Stimulated activated CD8-positive, alpha-beta memory T cell treated with anti-CD3 and anti-CD28 coated beads, Interleukin-4, amount 100 ng/mL, for 4 hours (primary cell): ENCODE data around the gene SHROOM3.

ENCODE experiments used
- DNase-seq, 2 donors: peaks; one replicate each; pipeline ENCODE4 v3.0.0-alpha.2; 2020; ENCODE audit warnings: low read depth in 2 of 2, low spot score in 1 of 2

The SHROOM3 gene

GRCh38 chr4:76740866-76741662 lies 306.0 kb downstream of the SHROOM3 start:
- DNase-seq: no peak

GRCh38 chr4:76741663-76742020 lies 306.6 kb downstream of the SHROOM3 start:
- no peak for DNase-seq

- DNase-seq: no peak
These were observed 309.4 kb downstream of the SHROOM3 start for GRCh38 chr4:76744241-76744921.

DNA sequence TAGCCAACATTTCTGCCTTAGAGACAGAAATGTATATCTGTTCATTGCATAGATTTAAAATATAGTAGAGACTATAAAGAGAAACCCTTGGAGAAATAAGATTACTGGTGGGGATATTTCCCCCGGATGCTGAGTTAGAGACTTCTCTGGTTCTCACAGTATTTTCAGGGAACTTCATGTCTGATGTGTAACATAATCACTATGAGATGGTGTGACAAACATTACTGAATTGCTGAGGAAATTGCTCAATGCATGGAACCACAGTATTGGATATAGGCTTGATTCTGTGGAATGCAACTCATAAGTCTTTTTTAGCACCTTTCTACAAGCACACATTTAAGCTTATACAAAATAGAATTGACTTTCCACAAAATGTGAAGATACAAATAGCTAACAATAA lies 310.2 kb downstream of the SHROOM3 start:
- no peak for DNase-seq

- DNase-seq: no peak
These were observed 312.5 kb downstream of the SHROOM3 start for GRCh38 chr4:76747563-76747962.

- DNase-seq: no peak
These were observed 313.6 kb downstream of the SHROOM3 start for GRCh38 chr4:76748649-76749048.

DNA sequence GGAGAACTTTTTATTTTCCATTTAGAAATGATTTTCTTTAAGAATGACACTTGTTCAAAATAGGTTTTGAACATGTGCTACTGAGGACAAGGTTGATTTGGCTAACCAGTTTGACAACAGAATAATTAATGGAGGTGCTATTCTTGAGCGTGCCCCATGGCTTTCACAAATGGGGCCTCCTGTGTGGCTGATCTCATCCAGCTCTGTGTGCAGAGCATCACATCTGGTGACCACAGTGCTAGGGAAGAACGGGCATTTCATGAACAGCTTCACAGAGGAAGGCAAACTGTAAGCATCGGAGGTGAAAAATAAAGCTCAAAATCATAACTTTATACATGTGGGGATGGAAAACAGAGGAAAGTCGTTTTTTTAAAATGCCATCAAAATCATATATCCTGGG lies 314.3 kb downstream of the SHROOM3 start:
- no peak for DNase-seq

- DNase-seq: no peak
These were observed 315.7 kb downstream of the SHROOM3 start for GRCh38 chr4:76750716-76751115.

- DNase-seq: no peak
These were observed 316.7 kb downstream of the SHROOM3 start for GRCh38 chr4:76751612-76752343.

- DNase-seq: no peak
These were observed 318.0 kb downstream of the SHROOM3 start for GRCh38 chr4:76752861-76753501.

DNA sequence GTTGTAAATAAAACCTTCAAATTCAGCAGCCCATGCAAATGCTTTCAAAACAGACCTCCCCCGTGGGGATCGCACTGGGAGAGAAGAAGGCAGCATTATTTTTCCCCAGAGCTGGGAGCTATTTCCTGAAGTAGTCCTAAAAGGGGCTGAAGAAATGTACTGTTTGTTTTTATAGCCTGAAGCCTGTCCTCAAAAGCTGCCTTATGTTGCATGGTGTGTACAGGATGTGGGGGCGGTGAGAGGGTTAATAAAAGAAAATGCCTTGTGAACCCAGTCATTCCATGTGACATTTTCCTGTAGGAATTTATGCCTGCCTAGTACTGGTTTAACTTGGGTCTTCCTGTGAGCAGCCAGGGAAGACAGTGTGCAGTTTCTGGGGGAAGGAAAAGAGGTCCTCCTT lies 318.8 kb downstream of the SHROOM3 start:
- DNase-seq: no peak

- DNase-seq: no peak
These were observed 319.4 kb downstream of the SHROOM3 start for GRCh38 chr4:76754439-76754838.

DNA sequence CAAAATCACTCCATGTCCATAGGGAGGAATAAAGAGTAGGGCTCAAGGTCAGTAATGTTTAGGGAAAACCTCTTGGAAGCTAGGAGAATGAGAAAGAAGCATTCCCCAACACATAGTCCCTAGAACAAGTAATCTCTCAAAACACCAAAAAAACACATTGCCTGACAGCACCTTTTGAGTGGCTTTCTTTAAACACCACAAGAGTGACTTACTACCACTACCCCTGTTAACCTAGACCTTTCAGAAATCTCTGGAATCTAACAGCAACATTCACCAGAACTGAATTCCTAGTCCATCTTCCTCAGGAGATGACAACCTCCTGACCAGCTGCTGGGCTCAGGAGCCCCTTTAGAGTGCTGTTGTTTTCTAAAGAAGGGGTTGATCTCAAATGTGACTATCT lies 320.7 kb downstream of the SHROOM3 start:
- no peak for DNase-seq

DNA sequence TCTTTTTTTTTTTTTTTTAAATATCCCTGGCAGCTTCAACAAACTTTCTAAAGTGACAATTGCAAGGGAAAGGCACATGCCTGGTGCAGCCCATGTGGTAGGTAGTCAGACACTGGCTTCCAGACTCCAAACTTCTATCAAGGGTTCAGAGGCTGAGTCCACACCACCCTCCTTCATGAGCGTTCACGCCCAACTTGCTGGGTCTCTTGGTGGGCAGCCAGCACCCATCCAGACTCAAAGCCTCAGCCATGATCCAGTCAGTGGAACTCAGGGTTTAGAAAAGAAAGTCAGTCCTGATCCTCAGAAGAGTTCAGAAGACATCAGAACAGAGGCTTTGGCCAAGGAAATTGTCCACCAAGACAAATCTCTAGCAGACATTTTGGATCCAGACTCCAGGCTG lies 321.4 kb downstream of the SHROOM3 start:
- no peak for DNase-seq

GRCh38 chr4:76757418-76757939 lies 322.4 kb downstream of the SHROOM3 start:
- DNase-seq: no peak

DNA sequence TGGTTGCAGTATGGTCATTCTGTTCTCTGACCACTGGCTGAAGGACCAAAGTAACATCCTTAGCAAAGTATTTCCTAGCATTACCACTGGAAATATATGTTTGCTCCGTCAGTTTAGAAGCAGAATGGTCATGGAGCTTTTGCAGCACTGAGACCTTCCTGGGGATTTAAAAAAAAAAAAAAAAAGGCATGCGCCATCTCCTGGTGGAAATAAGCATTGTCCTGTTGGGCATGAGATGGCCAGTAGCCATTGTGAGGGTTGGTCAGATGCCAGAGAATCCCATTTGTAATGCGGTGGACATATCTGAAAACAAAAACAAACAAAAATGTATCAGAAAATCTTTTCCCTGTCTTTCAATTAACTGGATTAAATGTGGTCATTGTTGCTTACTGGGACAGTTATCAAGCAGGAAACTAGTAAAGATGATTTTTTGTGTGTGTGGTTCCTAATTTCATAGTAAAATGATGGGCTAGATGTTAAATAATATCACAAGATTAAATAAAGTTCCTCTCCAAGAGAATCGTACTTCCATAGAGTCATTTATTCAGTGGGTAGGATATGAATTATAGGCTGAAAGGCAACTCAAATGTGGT lies 323.4 kb downstream of the SHROOM3 start:
- DNase-seq: no peak

- no peak for DNase-seq
These were observed 324.0 kb downstream of the SHROOM3 start for GRCh38 chr4:76758996-76759395.

GRCh38 chr4:76760193-76760592 lies 325.2 kb downstream of the SHROOM3 start:
- DNase-seq: no peak

- no peak for DNase-seq
These were observed 327.4 kb downstream of the SHROOM3 start for GRCh38 chr4:76762137-76763130.

DNA sequence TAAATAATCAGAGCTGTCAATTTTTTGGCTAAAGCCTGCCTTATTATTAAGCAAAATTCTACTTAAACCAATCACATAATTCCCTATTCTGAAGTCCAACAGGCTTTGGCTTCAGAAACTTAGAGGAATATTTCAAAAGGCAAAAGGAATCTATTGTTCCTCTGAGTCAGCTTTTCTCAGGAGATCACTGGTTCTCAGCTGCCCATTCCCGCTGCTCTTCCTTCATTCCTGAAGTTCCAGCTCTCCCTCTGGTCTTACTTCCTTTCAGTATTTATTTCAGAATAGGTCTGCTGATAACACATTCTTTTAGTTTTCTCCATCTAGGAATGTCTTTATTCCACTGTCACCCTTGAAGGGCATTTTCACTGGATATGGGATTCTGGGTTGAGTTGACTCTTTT lies 329.2 kb downstream of the SHROOM3 start:
- DNase-seq: no peak
